Measurements from ENCODE around the gene SPATA31C2.

DNA sequence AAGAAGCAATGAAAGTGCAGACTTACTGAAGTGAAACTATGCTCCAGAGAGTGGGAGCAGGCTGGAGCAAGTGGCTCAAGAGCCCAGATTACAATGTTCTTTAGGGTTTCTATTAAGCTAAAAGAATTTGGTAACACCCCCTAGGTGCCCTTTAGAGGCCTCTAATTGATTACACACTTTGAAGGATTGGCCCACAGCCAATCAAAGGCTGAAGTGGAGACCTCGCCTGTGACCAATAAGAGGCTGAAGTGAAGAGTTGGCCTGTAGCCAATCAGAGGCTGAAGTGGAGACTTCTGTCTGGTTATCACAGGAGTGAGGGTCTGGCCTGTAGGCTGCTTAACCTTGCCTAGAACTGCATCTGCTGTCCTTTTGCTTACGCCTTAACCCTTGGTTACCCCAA is 46.7 kb upstream of the SPATA31C2 start:
- TF ChIP-seq PPARA (CRISPR knock-in tag; IDR thresholded peaks at IDR 0.05; ENCODE audit: borderline replicate concordance), result no peak
- TF ChIP-seq, protein P1, sequence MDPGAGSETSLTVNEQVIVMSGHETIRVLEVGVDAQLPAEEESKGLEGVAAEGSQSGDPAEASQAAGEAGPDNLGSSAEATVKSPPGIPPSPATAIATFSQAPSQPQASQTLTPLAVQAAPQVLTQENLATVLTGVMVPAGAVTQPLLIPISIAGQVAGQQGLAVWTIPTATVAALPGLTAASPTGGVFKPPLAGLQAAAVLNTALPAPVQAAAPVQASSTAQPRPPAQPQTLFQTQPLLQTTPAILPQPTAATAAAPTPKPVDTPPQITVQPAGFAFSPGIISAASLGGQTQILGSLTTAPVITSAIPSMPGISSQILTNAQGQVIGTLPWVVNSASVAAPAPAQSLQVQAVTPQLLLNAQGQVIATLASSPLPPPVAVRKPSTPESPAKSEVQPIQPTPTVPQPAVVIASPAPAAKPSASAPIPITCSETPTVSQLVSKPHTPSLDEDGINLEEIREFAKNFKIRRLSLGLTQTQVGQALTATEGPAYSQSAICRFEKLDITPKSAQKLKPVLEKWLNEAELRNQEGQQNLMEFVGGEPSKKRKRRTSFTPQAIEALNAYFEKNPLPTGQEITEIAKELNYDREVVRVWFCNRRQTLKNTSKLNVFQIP (CRISPR knock-in tag; IDR thresholded peaks at IDR 0.05; ENCODE audit: borderline replicate concordance, low read depth), result no peak
- TF ChIP-seq ZFP30 (CRISPR knock-in tag; IDR thresholded peaks at IDR 0.05), result no peak

Data from SK-N-SH treated with all-trans-retinoic acid at 6 μM for 48 hours (cell line).